Fibroblast of skin of abdomen (primary cell): ENCODE data around the gene CATSPERE. TPM values are rescaled to one million over a fixed set of nuclear protein-coding genes. Genes with fewer than 3 reads are reported as not detected.
A peak's percentile ranks its signal among the peaks of the same experiment; 100 is the strongest.

Experiments used
- DNase-seq: peaks from one replicate; pipeline ENCODE4 v3.0.0-alpha.2; 2013
- polyA plus RNA-seq, 2 experiments: library from polyadenylated mRNA; unstranded; fragments of 120-200 nt; gene quantifications; one replicate each; pipeline ENCODE4 v1.2.1, GENCODE V29; 2013; ENCODE audit not compliant: insufficient read length in 2 of 2

Gene CATSPERE
- polyA plus RNA-seq (2013, experiment 1 of 2; ENCODE audit: insufficient read length): 0.33 TPM
- 0.31 TPM for polyA plus RNA-seq (2013, experiment 2 of 2; ENCODE audit: insufficient read length)

- DNase-seq: peak; percentile 84
Observed at GRCh38 chr1:244461245-244462071, at the start of gene CATSPERE. CATSPERE (plus strand) TSS chr1:244461273; CDS start chr1:244461430, 157 bp downstream.

- no peak for DNase-seq
Observed at GRCh38 chr1:244412176-244412575, 48.9 kb upstream of the CATSPERE start.

- DNase-seq: no peak
Observed at GRCh38 chr1:244413736-244414135, 47.3 kb upstream of the CATSPERE start.

GRCh38 chr1:244414543-244414942 is 46.5 kb upstream of the CATSPERE start:
- DNase-seq: peak; percentile 30

GRCh38 chr1:244419024-244419423 is 42.0 kb upstream of the CATSPERE start:
- DNase-seq: no peak

- no peak for DNase-seq
Observed at GRCh38 chr1:244422174-244422573, 38.9 kb upstream of the CATSPERE start.

- no peak for DNase-seq
Observed at GRCh38 chr1:244424649-244425334, 36.3 kb upstream of the CATSPERE start.

GRCh38 chr1:244427647-244428046 is 33.4 kb upstream of the CATSPERE start:
- no peak for DNase-seq

- DNase-seq: no peak
Observed at GRCh38 chr1:244429818-244430217, 31.3 kb upstream of the CATSPERE start.

- DNase-seq: no peak
Observed at GRCh38 chr1:244431166-244431565, 29.9 kb upstream of the CATSPERE start.

GRCh38 chr1:244435562-244436205 is 25.4 kb upstream of the CATSPERE start:
- peak; percentile 62 for DNase-seq

GRCh38 chr1:244436336-244437085 is 24.6 kb upstream of the CATSPERE start:
- DNase-seq: peak; percentile 36

GRCh38 chr1:244437086-244437468 is 24.0 kb upstream of the CATSPERE start:
- DNase-seq: peak; percentile 52

- DNase-seq: no peak
Observed at GRCh38 chr1:244439391-244440032, 21.6 kb upstream of the CATSPERE start.

GRCh38 chr1:244442850-244443249 is 18.2 kb upstream of the CATSPERE start:
- no peak for DNase-seq

GRCh38 chr1:244444854-244445253 is 16.2 kb upstream of the CATSPERE start:
- DNase-seq: no peak

GRCh38 chr1:244445320-244446181 is 15.5 kb upstream of the CATSPERE start:
- DNase-seq: peak; percentile 57

- no peak for DNase-seq
Observed at GRCh38 chr1:244447024-244447423, 14.0 kb upstream of the CATSPERE start.

GRCh38 chr1:244447552-244447951 is 13.5 kb upstream of the CATSPERE start:
- DNase-seq: no peak

GRCh38 chr1:244448279-244449036 is 12.6 kb upstream of the CATSPERE start:
- DNase-seq: no peak
